Breast epithelium (tissue), 3 donors: Measurements from ENCODE around the gene CCDC9B.

ENCODE experiments used
- CTCF ChIP-seq, 3 donors: fragments of 450-650 bp; IDR thresholded peaks; one replicate each; pipeline ENCODE4 v1.5.1; 2016 to 2017; ENCODE audit warnings: antibody characterized with exemption in 3 of 3, mild to moderate bottlenecking in 3 of 3, moderate library complexity in 3 of 3
- POLR2A ChIP-seq: fragments of 450-650 bp; IDR thresholded peaks from one replicate; pipeline ENCODE4 v1.6.1; 2016; ENCODE audit warnings: antibody characterized with exemption, mild to moderate bottlenecking, moderate library complexity
- POLR2AphosphoS5 ChIP-seq, 3 donors: sonication (generic); formaldehyde crosslinking; IDR thresholded peaks; one replicate each; pipeline ENCODE4 v1.6.1; 2017; ENCODE audit warnings: antibody characterized with exemption in 3 of 3

DNA sequence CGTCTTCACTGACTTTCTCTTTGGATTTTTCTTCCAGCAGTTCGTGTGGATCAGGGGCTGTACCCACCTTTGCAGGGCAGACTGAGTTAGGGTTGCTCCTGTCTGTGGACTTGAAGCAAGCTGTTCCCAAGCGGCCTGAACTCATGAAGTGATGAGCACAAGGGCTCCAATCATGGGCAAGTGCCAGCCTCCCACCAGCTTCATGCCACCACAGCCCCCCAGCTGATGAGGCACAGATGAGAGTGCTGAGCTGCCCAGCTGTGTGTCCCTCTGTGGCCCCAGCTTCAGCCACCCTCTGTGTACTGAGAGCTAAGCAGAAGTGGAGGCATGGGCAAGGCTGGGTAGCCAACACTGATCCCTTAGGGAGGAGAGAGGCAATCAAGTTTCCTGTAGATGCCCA, 29.7 kb downstream of the CCDC9B start:
- no peak for TF ChIP-seq POLR2A
- no peak for TF ChIP-seq CTCF (IDR thresholded peaks at IDR 0.05)
- TF ChIP-seq POLR2AphosphoS5 (IDR thresholded peaks at IDR 0.05): no peak
